Measurements from ENCODE around the gene FGF21. TPM values are rescaled to one million over a fixed set of nuclear protein-coding genes. Genes with fewer than 3 reads are reported as not detected.
A peak's percentile ranks its signal among the peaks of the same experiment; 100 is the strongest.

FGF21 gene
- polyA plus RNA-seq, 1 of the 3 experiments (the other 2 are of a cell fraction) = not detected

- TF ChIP-seq REST (IDR thresholded peaks at IDR 0.05; ENCODE audit: low read depth, low read length) = no peak
- no peak for TF ChIP-seq FOXM1 (IDR thresholded peaks at IDR 0.05; ENCODE audit: low read depth)
- peak; percentile 97 for TF ChIP-seq NRF1 (IDR thresholded peaks at IDR 0.05; ENCODE audit: low read depth, low read length)
- no peak for TF ChIP-seq EP300 (IDR thresholded peaks at IDR 0.05; ENCODE audit: borderline replicate concordance in 1 of 2, low read depth in 1 of 2, low read length in 1 of 2)
- no peak for TF ChIP-seq TCF12 (IDR thresholded peaks at IDR 0.05)
- no peak for TF ChIP-seq YY1 (IDR thresholded peaks at IDR 0.05; ENCODE audit: low read depth)
- TF ChIP-seq RFX5 (IDR thresholded peaks at IDR 0.05; ENCODE audit: low read length) = peak; percentile 84
- TF ChIP-seq SIN3A (IDR thresholded peaks at IDR 0.05; ENCODE audit: borderline replicate concordance, low read depth, low read length) = no peak; the same call in 1 of the 2 replicates
- no peak for TF ChIP-seq TEAD4 (IDR thresholded peaks at IDR 0.05; ENCODE audit: borderline replicate concordance, insufficient read depth)
These were observed 41.2 kb upstream of the FGF21 start (continued) for GRCh38 chr19:48713864-48714755.

GRCh38 chr19:48714759-48715675 lies 40.3 kb upstream of the FGF21 start:
- peaks cover 17% of the 10 kb centered on the region for H3K79me2 ChIP-seq (ENCODE audit: insufficient read depth)
- H3K27ac ChIP-seq (ENCODE audit: low read depth in 2 of 2, low read length in 1 of 2) = peak overlapping the region; percentile 77 to 85
- peak overlapping the region; percentile 82 for H3K9ac ChIP-seq
- peaks cover 8 to 30% of the 10 kb centered on the region in 2 experiments; a peak in 2 of 4 replicates for H3K4me1 ChIP-seq (ENCODE audit: control insufficient read depth in 1 of 2, insufficient read depth in 2 of 2, low read depth in 1 of 2, low read length in 1 of 2)
- no peak for DNase-seq
- no peaks in the 10 kb centered on the region for H3K27me3 ChIP-seq (ENCODE audit: insufficient read depth)
- ChIA-PET POLR2A (interaction anchor here (0.6 kb wide), 1 partner anchor 158 kb away, joined by 3 read pairs; no protein-coding TSS in a partner anchor), CTCF (interaction anchor here (1.4 to 4.5 kb wide), 5 partner anchors 24 to 72 kb away, joined by 4 to 30 read pairs (median 9); partner anchors contain the start of gene CA11)
- 68% methylated on average over 23 of the region's 26 CpGs for WGBS (ENCODE audit: low lambda C conversion rate)
- H3K9me2 ChIP-seq = no peaks in the 10 kb centered on the region
- peaks cover 4% of the 10 kb centered on the region for H3F3A ChIP-seq (replicated peaks; ENCODE audit: insufficient read depth)
- H3K9me3 ChIP-seq = no peaks in the 10 kb centered on the region
- H3K4me3 ChIP-seq (ENCODE audit: low read depth in 2 of 2, low read length in 1 of 2) = peak overlapping the region; percentile 55 to 78
- H2AFZ ChIP-seq (ENCODE audit: low read depth) = peak overlapping the region; percentile 81; the same call in 1 of the 2 replicates
- H4K20me1 ChIP-seq (ENCODE audit: insufficient read depth) = no peaks in the 10 kb centered on the region
- H3K36me3 ChIP-seq (replicated peaks in 1 of 2; ENCODE audit: control insufficient read depth in 1 of 2, insufficient read depth in 2 of 2, low read length in 1 of 2) = no peaks in the 10 kb centered on the region
- H3K4me2 ChIP-seq = peak overlapping the region; percentile 95
- TF ChIP-seq IRF3 (IDR thresholded peaks at IDR 0.05; ENCODE audit: low read depth, low read length) (no peak), MXI1 (IDR thresholded peaks at IDR 0.05; ENCODE audit: low read depth, low read length) (no peak), TAF1 (IDR thresholded peaks at IDR 0.05; ENCODE audit: borderline replicate concordance, low read depth, low read length) (no peak), RAD21 (IDR thresholded peaks at IDR 0.05; ENCODE audit: low read length) (no peak), CHD2 (IDR thresholded peaks at IDR 0.05; ENCODE audit: low read length, partially characterized antibody) (no peak), POLR2AphosphoS5 (IDR thresholded peaks at IDR 0.05; ENCODE audit: low read depth, low read length) (no peak), JUND (IDR thresholded peaks at IDR 0.05) (no peak), FOSL2 (IDR thresholded peaks at IDR 0.05; ENCODE audit: borderline replicate concordance, low read depth) (no peak), CTCF (IDR thresholded peaks at IDR 0.05) (no peak), GABPA (IDR thresholded peaks at IDR 0.05; ENCODE audit: low read depth) (no peak), USF2 (IDR thresholded peaks at IDR 0.05; ENCODE audit: borderline replicate concordance, low read depth, low read length) (no peak), SIN3A (IDR thresholded peaks at IDR 0.05; ENCODE audit: borderline replicate concordance, low read depth, low read length) (no peak), RXRA (IDR thresholded peaks at IDR 0.05; ENCODE audit: borderline replicate concordance, low read depth) (no peak)

All from SK-N-SH (cell line).